Activated CD4-positive, alpha-beta T cell treated with anti-CD3 and anti-CD28 coated beads, Interleukin-2, amount 10 ng/mL, durations not matched to agents 24 days and 14 days (primary cell): ENCODE measurements around the gene EPN3. TPM values are rescaled to one million over a fixed set of nuclear protein-coding genes. Genes with fewer than 3 reads are reported as not detected.
A peak's percentile ranks its signal among the peaks of the same experiment; 100 is the strongest.

Experiments used
- DNase-seq: peaks from one replicate; pipeline ENCODE4 v3.0.0; 2022
- H3K27ac Mint-ChIP-seq: one replicate; pipeline ENCODE4 v1.8.0; 2022; ENCODE audit warnings: mild to moderate bottlenecking, mixed read lengths
- H3K27me3 Mint-ChIP-seq: one replicate; pipeline ENCODE4 v1.8.0; 2022; ENCODE audit warnings: mixed read lengths
- H3K36me3 Mint-ChIP-seq: one replicate; pipeline ENCODE4 v1.8.0; 2022; ENCODE audit warnings: low read depth, mild to moderate bottlenecking, mixed read lengths
- H3K4me1 Mint-ChIP-seq: one replicate; pipeline ENCODE4 v1.8.0; 2021; ENCODE audit warnings: mixed read lengths
- H3K4me3 Mint-ChIP-seq: one replicate; pipeline ENCODE4 v1.8.0; 2022; ENCODE audit warnings: mild to moderate bottlenecking, moderate library complexity, mixed read lengths
- H3K9me3 Mint-ChIP-seq: one replicate; pipeline ENCODE4 v1.8.0; 2021; ENCODE audit warnings: mixed read lengths
- intact Hi-C: fragments of 100-400 bp; cut with micrococcal nuclease; formaldehyde crosslinking; loops from one replicate; pipeline ENCODE4 v1.15.1; 2023
- total RNA-seq: library from RNA; stranded (reverse); gene quantifications from 2 replicates; pipeline ENCODE4 v1.2.3, GENCODE V29; 2022

Gene EPN3
- total RNA-seq, 1 donor from 2014 or later = not detected

- no peaks in the 10 kb centered on the region for H3K9me3 Mint-ChIP-seq
- no peak overlapping the region for H3K27ac Mint-ChIP-seq
- no peaks in the 10 kb centered on the region for H3K36me3 Mint-ChIP-seq
- intact Hi-C loops = no loop called here
- no peak overlapping the region for H3K4me3 Mint-ChIP-seq
- DNase-seq = no peak
- H3K27me3 Mint-ChIP-seq = peaks cover 35% of the 10 kb centered on the region
- peaks cover 6% of the 10 kb centered on the region for H3K4me1 Mint-ChIP-seq
Observed at GRCh38 chr17:50556803-50557202, 24.3 kb downstream of the EPN3 start.

GRCh38 chr17:50557630-50558029, 25.1 kb downstream of the EPN3 start:
- Mint-ChIP-seq H3K9me3 (no peaks in the 10 kb centered on the region), H3K36me3 (no peaks in the 10 kb centered on the region), H3K4me1 (peaks cover 10% of the 10 kb centered on the region), H3K27ac (no peak overlapping the region), H3K27me3 (peaks cover 41% of the 10 kb centered on the region), H3K4me3 (no peak overlapping the region)
- intact Hi-C loops = no loop called here
- DNase-seq = no peak

GRCh38 chr17:50558091-50558490, 25.6 kb downstream of the EPN3 start:
- Mint-ChIP-seq H3K4me3 (no peak overlapping the region), H3K4me1 (peaks cover 10% of the 10 kb centered on the region), H3K27ac (no peak overlapping the region), H3K36me3 (no peaks in the 10 kb centered on the region), H3K9me3 (no peaks in the 10 kb centered on the region), H3K27me3 (peaks cover 44% of the 10 kb centered on the region)
- no peak for DNase-seq
- intact Hi-C loops = no loop called here

GRCh38 chr17:50558581-50558940, 26.0 kb downstream of the EPN3 start:
- intact Hi-C loops = no loop called here
- no peak for DNase-seq
- H3K27me3 Mint-ChIP-seq = peaks cover 49% of the 10 kb centered on the region
- peak overlapping the region; percentile 80 for H3K4me3 Mint-ChIP-seq
- H3K36me3 Mint-ChIP-seq = no peaks in the 10 kb centered on the region
- no peak overlapping the region for H3K27ac Mint-ChIP-seq
- H3K9me3 Mint-ChIP-seq = no peaks in the 10 kb centered on the region
- peaks cover 10% of the 10 kb centered on the region for H3K4me1 Mint-ChIP-seq

GRCh38 chr17:50558941-50559614, 26.5 kb downstream of the EPN3 start:
- no peak overlapping the region for H3K27ac Mint-ChIP-seq
- peak overlapping the region; percentile 80 for H3K4me3 Mint-ChIP-seq
- intact Hi-C loops = no loop called here
- peak; percentile 73 for DNase-seq
- peaks cover 10% of the 10 kb centered on the region for H3K4me1 Mint-ChIP-seq
- H3K9me3 Mint-ChIP-seq = no peaks in the 10 kb centered on the region
- no peaks in the 10 kb centered on the region for H3K36me3 Mint-ChIP-seq
- peaks cover 54% of the 10 kb centered on the region for H3K27me3 Mint-ChIP-seq

GRCh38 chr17:50559674-50560184, 27.2 kb downstream of the EPN3 start:
- intact Hi-C loops = loop anchor here (2.0 to 5.0 kb wide), 2 partner anchors 13 to 308 kb away; partner anchors contain the start of genes SPATA20 and TOB1
- H3K4me1 Mint-ChIP-seq = peaks cover 12% of the 10 kb centered on the region
- no peak overlapping the region for H3K27ac Mint-ChIP-seq
- H3K4me3 Mint-ChIP-seq = peak overlapping the region; percentile 80
- H3K27me3 Mint-ChIP-seq = peaks cover 59% of the 10 kb centered on the region
- H3K9me3 Mint-ChIP-seq = no peaks in the 10 kb centered on the region
- peak; percentile 79 for DNase-seq
- no peaks in the 10 kb centered on the region for H3K36me3 Mint-ChIP-seq

GRCh38 chr17:50560185-50560824, 27.8 kb downstream of the EPN3 start, which contains the start of gene CACNA1G:
Gene CACNA1G, plus strand, starts transcription at chr17:50560715. Its CDS starts 745 bp downstream, at chr17:50561460.
- peaks cover 14% of the 10 kb centered on the region for H3K4me1 Mint-ChIP-seq
- H3K27ac Mint-ChIP-seq = no peak within 1 kb of the TSS
- H3K9me3 Mint-ChIP-seq = no peaks in the 10 kb centered on the region
- H3K27me3 Mint-ChIP-seq = peaks cover 63% of the 10 kb centered on the region
- peak; percentile 97 for DNase-seq
- intact Hi-C loops = loop anchor here (2.0 to 5.0 kb wide), 2 partner anchors 14 to 307 kb away; partner anchors contain the start of genes SPATA20 and TOB1
- no peaks in the 10 kb centered on the region for H3K36me3 Mint-ChIP-seq
- peak within 1 kb of the TSS; percentile 80 for H3K4me3 Mint-ChIP-seq

GRCh38 chr17:50560931-50561745, 28.6 kb downstream of the EPN3 start:
- DNase-seq = peak; percentile 75
- Mint-ChIP-seq H3K4me3 (no peak overlapping the region), H3K4me1 (peaks cover 14% of the 10 kb centered on the region), H3K36me3 (no peaks in the 10 kb centered on the region), H3K27me3 (peaks cover 70% of the 10 kb centered on the region), H3K27ac (no peak overlapping the region), H3K9me3 (no peaks in the 10 kb centered on the region)
- intact Hi-C loops = loop anchor here (2.0 to 5.0 kb wide), 2 partner anchors 14 to 306 kb away; partner anchors contain the start of genes SPATA20 and TOB1

GRCh38 chr17:50561746-50562141, 29.2 kb downstream of the EPN3 start:
- H3K36me3 Mint-ChIP-seq = no peaks in the 10 kb centered on the region
- intact Hi-C loops = loop anchor here (2.0 to 5.0 kb wide), 2 partner anchors 15 to 306 kb away; partner anchors contain the start of genes SPATA20 and TOB1
- H3K27ac Mint-ChIP-seq = no peak overlapping the region
- peak overlapping the region; percentile 19 for H3K4me3 Mint-ChIP-seq
- peaks cover 73% of the 10 kb centered on the region for H3K27me3 Mint-ChIP-seq
- H3K4me1 Mint-ChIP-seq = peaks cover 14% of the 10 kb centered on the region
- no peak for DNase-seq
- no peaks in the 10 kb centered on the region for H3K9me3 Mint-ChIP-seq

GRCh38 chr17:50562242-50563091, 29.9 kb downstream of the EPN3 start:
- Mint-ChIP-seq H3K27me3 (peaks cover 73% of the 10 kb centered on the region), H3K4me3 (peak overlapping the region; percentile 19), H3K36me3 (no peaks in the 10 kb centered on the region), H3K27ac (no peak overlapping the region), H3K4me1 (peaks cover 14% of the 10 kb centered on the region), H3K9me3 (no peaks in the 10 kb centered on the region)
- intact Hi-C loops = loop anchor here (5.0 kb wide), 1 partner anchor 305 kb away; the partner anchor contains the start of gene TOB1
- DNase-seq = peak; percentile 68

- no peaks in the 10 kb centered on the region for H3K9me3 Mint-ChIP-seq
- H3K4me3 Mint-ChIP-seq = no peak overlapping the region
- no peak overlapping the region for H3K27ac Mint-ChIP-seq
- H3K4me1 Mint-ChIP-seq = peaks cover 14% of the 10 kb centered on the region
- H3K36me3 Mint-ChIP-seq = no peaks in the 10 kb centered on the region
- H3K27me3 Mint-ChIP-seq = peaks cover 72% of the 10 kb centered on the region
- intact Hi-C loops = loop anchor here (5.0 kb wide), 1 partner anchor 304 kb away; the partner anchor contains the start of gene TOB1
- no peak for DNase-seq
Observed at GRCh38 chr17:50563092-50563511, 30.6 kb downstream of the EPN3 start.

GRCh38 chr17:50564916-50565315, 32.4 kb downstream of the EPN3 start:
- H3K9me3 Mint-ChIP-seq = no peaks in the 10 kb centered on the region
- H3K4me1 Mint-ChIP-seq = peaks cover 11% of the 10 kb centered on the region
- peak; percentile 68 for DNase-seq
- peaks cover 55% of the 10 kb centered on the region for H3K27me3 Mint-ChIP-seq
- H3K4me3 Mint-ChIP-seq = no peak overlapping the region
- no peak overlapping the region for H3K27ac Mint-ChIP-seq
- H3K36me3 Mint-ChIP-seq = no peaks in the 10 kb centered on the region
- intact Hi-C loops = loop anchor here (5.0 kb wide), 1 partner anchor 302 kb away; the partner anchor contains the start of gene TOB1
